Measurements from ENCODE around the gene RNASEH2A. TPM values are rescaled to one million over a fixed set of nuclear protein-coding genes. Genes with fewer than 3 reads are reported as not detected.
A peak's percentile ranks its signal among the peaks of the same experiment; 100 is the strongest.

Gene RNASEH2A
- total and polyA plus RNA-seq, 2 of the 13 experiments (the other 11 are each of a cell fraction or from before 2014, with no cell fraction given), result 25.1 to 35.8 TPM

DNA sequence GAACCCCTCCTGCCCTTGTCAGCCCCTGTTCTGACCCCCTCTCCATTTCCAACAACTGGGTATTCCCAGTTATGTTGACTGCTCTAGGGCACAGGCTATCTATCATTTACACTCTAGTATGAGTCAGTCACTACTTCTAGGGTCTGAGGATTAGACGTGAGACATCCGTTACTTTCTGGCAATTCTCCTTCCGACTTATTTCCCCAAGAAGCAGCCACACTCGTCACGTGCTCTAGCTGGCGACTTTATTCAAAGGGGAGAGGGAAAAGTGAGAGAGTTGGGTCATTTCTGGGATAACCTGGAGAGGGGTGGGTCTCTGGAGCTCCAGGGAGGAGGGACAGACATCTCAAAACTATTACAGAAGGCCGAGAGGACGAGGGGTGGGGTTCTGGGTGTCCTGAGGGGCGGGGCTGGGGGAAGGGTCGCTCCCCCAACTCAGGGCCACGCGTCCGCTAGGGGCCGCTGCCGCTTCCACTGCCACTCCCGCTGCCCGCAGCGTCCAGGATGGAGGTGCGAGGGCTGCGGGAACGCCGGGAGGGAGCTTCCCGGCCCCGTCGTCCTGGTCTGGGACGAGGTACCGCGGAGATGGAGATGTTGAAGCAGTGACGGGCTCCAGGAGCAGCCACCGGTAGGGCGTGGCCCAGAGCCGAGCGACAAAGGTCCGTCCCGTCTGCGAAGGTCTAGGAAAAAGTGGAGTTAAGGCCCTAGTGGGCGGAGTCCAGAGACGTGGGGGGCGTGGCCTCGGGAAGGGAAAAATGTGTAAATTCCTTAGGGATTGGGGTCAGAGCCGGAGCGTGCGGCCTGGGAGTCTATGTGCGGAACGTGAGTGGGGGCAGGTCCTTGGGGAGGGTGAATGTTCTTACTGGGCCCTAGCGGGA, 19.1 kb downstream of the RNASEH2A start (continued):
- TF ChIP-seq, protein P1, sequence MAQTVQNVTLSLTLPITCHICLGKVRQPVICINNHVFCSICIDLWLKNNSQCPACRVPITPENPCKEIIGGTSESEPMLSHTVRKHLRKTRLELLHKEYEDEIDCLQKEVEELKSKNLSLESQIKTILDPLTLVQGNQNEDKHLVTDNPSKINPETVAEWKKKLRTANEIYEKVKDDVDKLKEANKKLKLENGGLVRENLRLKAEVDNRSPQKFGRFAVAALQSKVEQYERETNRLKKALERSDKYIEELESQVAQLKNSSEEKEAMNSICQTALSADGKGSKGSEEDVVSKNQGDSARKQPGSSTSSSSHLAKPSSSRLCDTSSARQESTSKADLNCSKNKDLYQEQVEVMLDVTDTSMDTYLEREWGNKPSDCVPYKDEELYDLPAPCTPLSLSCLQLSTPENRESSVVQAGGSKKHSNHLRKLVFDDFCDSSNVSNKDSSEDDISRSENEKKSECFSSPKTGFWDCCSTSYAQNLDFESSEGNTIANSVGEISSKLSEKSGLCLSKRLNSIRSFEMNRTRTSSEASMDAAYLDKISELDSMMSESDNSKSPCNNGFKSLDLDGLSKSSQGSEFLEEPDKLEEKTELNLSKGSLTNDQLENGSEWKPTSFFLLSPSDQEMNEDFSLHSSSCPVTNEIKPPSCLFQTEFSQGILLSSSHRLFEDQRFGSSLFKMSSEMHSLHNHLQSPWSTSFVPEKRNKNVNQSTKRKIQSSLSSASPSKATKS (CRISPR knock-in tag; IDR thresholded peaks at IDR 0.05), result no peak
- TF ChIP-seq ZFX (CRISPR knock-in tag; IDR thresholded peaks at IDR 0.05; ENCODE audit: low read depth) (peak; percentile 54; the same call in 1 of the 2 replicates), ZNF572 (CRISPR knock-in tag; IDR thresholded peaks at IDR 0.05) (no peak), ZNF772 (CRISPR knock-in tag; IDR thresholded peaks at IDR 0.05) (no peak), HNRNPK (IDR thresholded peaks at IDR 0.05; ENCODE audit: low read depth, low read length, poor library complexity, severe bottlenecking) (peak; percentile 50), ZNF331 (CRISPR knock-in tag; IDR thresholded peaks at IDR 0.05) (0 out of 2 replicates have a peak, but pooled peaks have one; percentile 46), MTF1 (CRISPR knock-in tag; IDR thresholded peaks at IDR 0.05) (no peak), ZNF598 (CRISPR knock-in tag; IDR thresholded peaks at IDR 0.05; ENCODE audit: borderline replicate concordance) (no peak), KDM3A (CRISPR knock-in tag; IDR thresholded peaks at IDR 0.05; ENCODE audit: low read depth) (0 out of 2 replicates have a peak, but pooled peaks have one; percentile 41), GATAD2A (CRISPR knock-in tag; IDR thresholded peaks at IDR 0.05) (peak; percentile 50; the same call in 1 of the 2 replicates), FOXM1 (CRISPR knock-in tag; IDR thresholded peaks at IDR 0.05) (no peak), ZNF33B (CRISPR knock-in tag; IDR thresholded peaks at IDR 0.05) (no peak), NKX3-1 (CRISPR knock-in tag; IDR thresholded peaks at IDR 0.05) (0 out of 2 replicates have a peak, but pooled peaks have one; percentile 24), KLF16 (CRISPR knock-in tag; IDR thresholded peaks at IDR 0.05) (peak in 1 of 2 experiments; percentile 43; a peak in 1 of 4 replicates)
- TF ChIP-seq, protein P2, sequence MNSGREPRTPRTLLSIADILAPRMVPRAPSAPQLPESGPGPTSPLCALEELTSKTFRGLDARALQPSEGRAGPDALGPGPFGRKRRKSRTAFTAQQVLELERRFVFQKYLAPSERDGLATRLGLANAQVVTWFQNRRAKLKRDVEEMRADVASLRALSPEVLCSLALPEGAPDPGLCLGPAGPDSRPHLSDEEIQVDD (CRISPR knock-in tag; IDR thresholded peaks at IDR 0.05; ENCODE audit: borderline replicate concordance), result no peak
- TF ChIP-seq, protein P3, sequence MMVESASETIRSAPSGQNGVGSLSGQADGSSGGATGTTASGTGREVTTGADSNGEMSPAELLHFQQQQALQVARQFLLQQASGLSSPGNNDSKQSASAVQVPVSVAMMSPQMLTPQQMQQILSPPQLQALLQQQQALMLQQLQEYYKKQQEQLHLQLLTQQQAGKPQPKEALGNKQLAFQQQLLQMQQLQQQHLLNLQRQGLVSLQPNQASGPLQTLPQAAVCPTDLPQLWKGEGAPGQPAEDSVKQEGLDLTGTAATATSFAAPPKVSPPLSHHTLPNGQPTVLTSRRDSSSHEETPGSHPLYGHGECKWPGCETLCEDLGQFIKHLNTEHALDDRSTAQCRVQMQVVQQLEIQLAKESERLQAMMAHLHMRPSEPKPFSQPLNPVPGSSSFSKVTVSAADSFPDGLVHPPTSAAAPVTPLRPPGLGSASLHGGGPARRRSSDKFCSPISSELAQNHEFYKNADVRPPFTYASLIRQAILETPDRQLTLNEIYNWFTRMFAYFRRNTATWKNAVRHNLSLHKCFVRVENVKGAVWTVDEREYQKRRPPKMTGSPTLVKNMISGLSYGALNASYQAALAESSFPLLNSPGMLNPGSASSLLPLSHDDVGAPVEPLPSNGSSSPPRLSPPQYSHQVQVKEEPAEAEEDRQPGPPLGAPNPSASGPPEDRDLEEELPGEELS (CRISPR knock-in tag; IDR thresholded peaks at IDR 0.05), result 0 out of 2 replicates have a peak, but pooled peaks have one; percentile 13
- TF ChIP-seq, protein P4, sequence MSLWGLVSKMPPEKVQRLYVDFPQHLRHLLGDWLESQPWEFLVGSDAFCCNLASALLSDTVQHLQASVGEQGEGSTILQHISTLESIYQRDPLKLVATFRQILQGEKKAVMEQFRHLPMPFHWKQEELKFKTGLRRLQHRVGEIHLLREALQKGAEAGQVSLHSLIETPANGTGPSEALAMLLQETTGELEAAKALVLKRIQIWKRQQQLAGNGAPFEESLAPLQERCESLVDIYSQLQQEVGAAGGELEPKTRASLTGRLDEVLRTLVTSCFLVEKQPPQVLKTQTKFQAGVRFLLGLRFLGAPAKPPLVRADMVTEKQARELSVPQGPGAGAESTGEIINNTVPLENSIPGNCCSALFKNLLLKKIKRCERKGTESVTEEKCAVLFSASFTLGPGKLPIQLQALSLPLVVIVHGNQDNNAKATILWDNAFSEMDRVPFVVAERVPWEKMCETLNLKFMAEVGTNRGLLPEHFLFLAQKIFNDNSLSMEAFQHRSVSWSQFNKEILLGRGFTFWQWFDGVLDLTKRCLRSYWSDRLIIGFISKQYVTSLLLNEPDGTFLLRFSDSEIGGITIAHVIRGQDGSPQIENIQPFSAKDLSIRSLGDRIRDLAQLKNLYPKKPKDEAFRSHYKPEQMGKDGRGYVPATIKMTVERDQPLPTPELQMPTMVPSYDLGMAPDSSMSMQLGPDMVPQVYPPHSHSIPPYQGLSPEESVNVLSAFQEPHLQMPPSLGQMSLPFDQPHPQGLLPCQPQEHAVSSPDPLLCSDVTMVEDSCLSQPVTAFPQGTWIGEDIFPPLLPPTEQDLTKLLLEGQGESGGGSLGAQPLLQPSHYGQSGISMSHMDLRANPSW (CRISPR knock-in tag; IDR thresholded peaks at IDR 0.05; ENCODE audit: borderline replicate concordance), result no peak
- TF ChIP-seq, protein P5, sequence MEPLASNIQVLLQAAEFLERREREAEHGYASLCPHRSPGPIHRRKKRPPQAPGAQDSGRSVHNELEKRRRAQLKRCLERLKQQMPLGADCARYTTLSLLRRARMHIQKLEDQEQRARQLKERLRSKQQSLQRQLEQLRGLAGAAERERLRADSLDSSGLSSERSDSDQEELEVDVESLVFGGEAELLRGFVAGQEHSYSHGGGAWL (CRISPR knock-in tag; IDR thresholded peaks at IDR 0.05), result 0 out of 2 replicates have a peak, but pooled peaks have one; percentile 67
